Astrocyte (in vitro differentiated cells and primary cell): ENCODE data around the gene TTYH2. TPM values are rescaled to one million over a fixed set of nuclear protein-coding genes. Genes with fewer than 3 reads are reported as not detected.
"Not testable (repeated sequence)": the region's sequence is repeated elsewhere in the genome, so short reads cannot be mapped to it uniquely, and the experiment has no call there.

ENCODE experiments used
- DNase-seq: peaks from one replicate; pipeline ENCODE4 v3.0.0-alpha.2; 2010; ENCODE audit warnings: low read depth
- FAIRE-seq: peaks from 2 replicates; lab custom pipeline; 2011; peaks lifted over from hg19 to GRCh38; lab: Jason Lieb, UNC
- H2AFZ ChIP-seq: 2 replicates; pipeline ENCODE4 v1.6.0; 2012; ENCODE audit warnings: low read depth, low read length, inconsistent platforms
- H3K27ac ChIP-seq: 2 replicates; pipeline ENCODE4 v1.5.1; 2011; ENCODE audit warnings: low read depth, low read length, inconsistent platforms
- H3K27me3 ChIP-seq: 2 replicates; pipeline ENCODE4 v1.6.0; 2011; ENCODE audit warnings: low read length, inconsistent platforms; ENCODE audit not compliant: insufficient read depth
- H3K36me3 ChIP-seq: 2 replicates; pipeline ENCODE4 v1.5.1; 2011; ENCODE audit warnings: low read length, inconsistent platforms; ENCODE audit not compliant: insufficient read depth
- H3K4me1 ChIP-seq: 2 replicates; pipeline ENCODE4 v1.5.1; 2011; ENCODE audit warnings: low read length, inconsistent platforms; ENCODE audit not compliant: insufficient read depth
- H3K4me2 ChIP-seq: 2 replicates; pipeline ENCODE4 v1.6.0; 2012; ENCODE audit warnings: low read length, inconsistent platforms
- H3K4me3 ChIP-seq: 2 replicates; pipeline ENCODE4 v1.5.1; 2011; ENCODE audit warnings: low read depth, mild to moderate bottlenecking, low read length, inconsistent platforms; ENCODE audit not compliant: insufficient read depth
- H3K79me2 ChIP-seq: 2 replicates; pipeline ENCODE4 v1.6.0; 2012; ENCODE audit warnings: mild to moderate bottlenecking, low read length, inconsistent platforms; ENCODE audit not compliant: insufficient read depth
- H3K9ac ChIP-seq: 2 replicates; pipeline ENCODE4 v1.6.0; 2012; ENCODE audit warnings: mild to moderate bottlenecking, low read length, inconsistent platforms
- H3K9me3 ChIP-seq: 2 replicates; pipeline ENCODE4 v1.5.1; 2012; ENCODE audit warnings: low read depth, mild to moderate bottlenecking, low read length, inconsistent platforms; ENCODE audit not compliant: insufficient read depth
- H4K20me1 ChIP-seq: 2 replicates; pipeline ENCODE4 v1.6.0; 2012; ENCODE audit warnings: low read length, inconsistent platforms; ENCODE audit not compliant: insufficient read depth
- H3K27ac Mint-ChIP-seq: one replicate; pipeline ENCODE4 v1.8.0; 2021; ENCODE audit warnings: mild to moderate bottlenecking, mixed read lengths; ENCODE audit not compliant: unreplicated experiment
- H3K27me3 Mint-ChIP-seq: one replicate; pipeline ENCODE4 v1.8.0; 2021; ENCODE audit warnings: low read depth, mixed read lengths; ENCODE audit not compliant: unreplicated experiment
- H3K36me3 Mint-ChIP-seq: one replicate; pipeline ENCODE4 v1.8.0; 2021; ENCODE audit warnings: low read depth, mixed read lengths; ENCODE audit not compliant: unreplicated experiment
- H3K4me1 Mint-ChIP-seq: one replicate; pipeline ENCODE4 v1.8.0; 2021; ENCODE audit warnings: low read depth, mixed read lengths; ENCODE audit not compliant: unreplicated experiment
- H3K4me3 Mint-ChIP-seq: one replicate; pipeline ENCODE4 v1.8.0; 2021; ENCODE audit warnings: mild to moderate bottlenecking, moderate library complexity, mixed read lengths; ENCODE audit not compliant: unreplicated experiment
- H3K9me3 Mint-ChIP-seq: one replicate; pipeline ENCODE4 v1.8.0; 2021; ENCODE audit warnings: mild to moderate bottlenecking, mixed read lengths; ENCODE audit not compliant: unreplicated experiment
- CTCF ChIP-seq: IDR thresholded peaks from 2 replicates; pipeline ENCODE4 v1.5.1; 2011; ENCODE audit warnings: low read depth, mild to moderate bottlenecking, inconsistent platforms, low read length, moderate library complexity; ENCODE audit not compliant: insufficient read depth
- EZH2 ChIP-seq: IDR thresholded peaks from 2 replicates; pipeline ENCODE4 v1.6.1; 2012; ENCODE audit warnings: mild to moderate bottlenecking, low read length, inconsistent platforms; ENCODE audit not compliant: insufficient read depth
- total RNA-seq: library from RNA; stranded (reverse); gene quantifications from 2 replicates; pipeline ENCODE4 v1.2.1, GENCODE V29; 2021

Gene TTYH2
- total RNA-seq, 1 donor from 2014 or later: 8.0 TPM

DNA sequence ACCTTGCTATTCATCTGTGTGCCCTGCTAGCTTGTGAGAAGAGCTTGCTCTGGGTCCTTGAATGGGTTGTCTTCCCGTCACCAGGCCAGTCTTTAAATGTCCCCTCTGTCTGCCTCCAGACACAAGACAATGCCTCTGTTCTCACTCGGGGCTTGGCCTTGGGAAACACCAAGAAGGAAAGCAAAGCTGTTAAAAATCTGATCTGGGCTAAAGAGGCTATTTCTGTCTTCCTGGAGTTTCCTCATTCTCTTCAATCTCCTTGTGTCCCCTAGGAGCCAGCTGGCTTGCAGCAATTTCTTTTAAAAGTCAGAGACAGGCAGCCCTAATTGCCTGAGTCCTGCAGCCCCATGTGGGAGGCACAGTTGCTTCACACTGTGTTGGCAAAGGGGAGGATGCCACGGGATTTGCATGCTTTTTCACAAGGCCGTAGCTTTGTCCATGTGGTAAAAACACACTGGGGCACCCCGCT lies 63.2 kb downstream of the TTYH2 start:
- Histone ChIP-seq H4K20me1 (no peaks in the 10 kb centered on the region), H3K27me3 (peaks cover 21% of the 10 kb centered on the region), H2AFZ (no peak overlapping the region), H3K27ac (no peak overlapping the region), H3K4me1 (peaks cover 20% of the 10 kb centered on the region), H3K4me3 (no peak overlapping the region), H3K4me2 (no peak overlapping the region), H3K9me3 (no peaks in the 10 kb centered on the region), H3K36me3 (no peaks in the 10 kb centered on the region), H3K79me2 (no peaks in the 10 kb centered on the region), H3K9ac (peak overlapping the region; percentile 34)
- H3K9me3 Mint-ChIP-seq: no peaks in the 10 kb centered on the region
- H3K36me3 Mint-ChIP-seq: no peaks in the 10 kb centered on the region
- no peak for DNase-seq
- peaks cover 30% of the 10 kb centered on the region for H3K27me3 Mint-ChIP-seq
- no peak overlapping the region for H3K4me3 Mint-ChIP-seq
- peaks cover 18% of the 10 kb centered on the region for H3K4me1 Mint-ChIP-seq
- TF ChIP-seq EZH2: no peak
- no peak for TF ChIP-seq CTCF
- no peak for FAIRE-seq
- H3K27ac Mint-ChIP-seq: no peak overlapping the region

GRCh38 chr17:74277935-74278334 lies 64.6 kb downstream of the TTYH2 start:
- no peak for FAIRE-seq
- peaks cover 21% of the 10 kb centered on the region for H3K27me3 ChIP-seq
- H3K36me3 ChIP-seq: no peaks in the 10 kb centered on the region
- no peaks in the 10 kb centered on the region for H3K9me3 ChIP-seq
- H3K79me2 ChIP-seq: no peaks in the 10 kb centered on the region
- H2AFZ ChIP-seq: no peak overlapping the region
- Mint-ChIP-seq H3K4me1 (peaks cover 7% of the 10 kb centered on the region), H3K27me3 (peaks cover 30% of the 10 kb centered on the region), H3K36me3 (no peaks in the 10 kb centered on the region), H3K4me3 (no peak overlapping the region), H3K9me3 (no peaks in the 10 kb centered on the region), H3K27ac (no peak overlapping the region)
- H3K4me2 ChIP-seq: no peak overlapping the region
- no peak for DNase-seq
- no peak overlapping the region for H3K27ac ChIP-seq
- H4K20me1 ChIP-seq: no peaks in the 10 kb centered on the region
- no peak overlapping the region for H3K4me3 ChIP-seq
- H3K4me1 ChIP-seq: peaks cover 6% of the 10 kb centered on the region
- H3K9ac ChIP-seq: no peak overlapping the region
- no peak for TF ChIP-seq EZH2
- TF ChIP-seq CTCF: no peak

DNA sequence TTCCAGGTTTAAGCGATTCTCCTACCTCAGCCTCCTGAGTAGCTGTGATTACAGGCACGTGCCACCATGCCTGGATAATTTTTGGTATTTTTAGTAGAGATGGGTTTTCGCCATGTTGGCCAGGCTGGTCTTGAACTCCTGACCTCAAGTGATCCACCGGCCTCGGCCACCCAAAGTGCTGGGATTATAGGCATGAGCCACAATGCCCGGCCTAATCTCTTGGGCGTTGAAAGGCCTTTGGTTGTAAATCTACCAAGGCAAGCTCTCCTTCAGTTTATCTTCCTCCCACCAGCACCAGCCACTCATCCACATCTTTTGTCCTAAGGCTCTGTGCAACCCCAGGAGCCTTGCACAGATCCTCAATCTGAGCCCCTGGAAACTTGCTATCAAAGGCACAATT lies 66.2 kb downstream of the TTYH2 start:
- H3K36me3 Mint-ChIP-seq, H3K4me2 ChIP-seq, H3K9me3 ChIP-seq, H3K9ac ChIP-seq, H4K20me1 ChIP-seq, H3K4me1 Mint-ChIP-seq, H3K27ac Mint-ChIP-seq, FAIRE-seq, H3K9me3 Mint-ChIP-seq, DNase-seq, H3K27ac ChIP-seq, H3K36me3 ChIP-seq, H3K4me3 Mint-ChIP-seq, H3K4me3 ChIP-seq, H2AFZ ChIP-seq, H3K4me1 ChIP-seq, H3K79me2 ChIP-seq: not testable (repeated sequence)
- H3K27me3 ChIP-seq: peaks cover 13% of the 10 kb centered on the region
- peaks cover 16% of the 10 kb centered on the region for H3K27me3 Mint-ChIP-seq
